K562 (cell line): ENCODE measurements around the gene TICRR. TPM values are rescaled to one million over a fixed set of nuclear protein-coding genes. Genes with fewer than 3 reads are reported as not detected.

Experiments used
- CBFA2T3 ChIP-seq: fragments of 450-650 bp; IDR thresholded peaks from 2 replicates; pipeline ENCODE4 v1.6.1; 2017
- FOXO4 ChIP-seq: fragments of 450-650 bp; formaldehyde crosslinking; IDR thresholded peaks from 2 replicates; pipeline ENCODE4 v1.4.0; 2020; ENCODE audit warnings: mild to moderate bottlenecking, moderate library complexity
- HDAC1 ChIP-seq, 2 experiments: fragments of 450-650 bp; IDR thresholded peaks; 2 replicates each; pipeline ENCODE4 v1.6.1; 2016 to 2017; ENCODE audit warnings: inconsistent platforms in 1 of 2, mild to moderate bottlenecking in 1 of 2, moderate library complexity in 1 of 2
- HIVEP1 ChIP-seq: fragments of 250-450 bp; sonication (Bioruptor Pico); IDR thresholded peaks from 2 replicates; pipeline ENCODE4 v1.4.0; 2020; ENCODE audit warnings: mild to moderate bottlenecking
- HOMEZ ChIP-seq: fragments of 250-450 bp; sonication (Bioruptor Pico); IDR thresholded peaks from 2 replicates; pipeline ENCODE4 v1.4.0; 2020; ENCODE audit warnings: mild to moderate bottlenecking, moderate library complexity
- IRF2 ChIP-seq: sonication (generic); formaldehyde crosslinking; IDR thresholded peaks from 2 replicates; pipeline ENCODE4 v1.8.1; 2022; ENCODE audit warnings: mild to moderate bottlenecking, missing genetic modification reagents
- KLF10 ChIP-seq: fragments of 250-450 bp; sonication (Bioruptor Pico); IDR thresholded peaks from 2 replicates; pipeline ENCODE4 v1.6.1; 2021; ENCODE audit warnings: matching md5 sums
- MEF2A ChIP-seq: IDR thresholded peaks from 2 replicates; pipeline ENCODE4 v1.6.1; 2011; ENCODE audit warnings: low read depth, mild to moderate bottlenecking, low read length, moderate library complexity; ENCODE audit not compliant: control insufficient read depth
- NBN ChIP-seq: fragments of 450-650 bp; IDR thresholded peaks from 2 replicates; pipeline ENCODE4 v1.6.1; 2016; ENCODE audit warnings: low read depth, mild to moderate bottlenecking
- OTX1 ChIP-seq: fragments of 450-650 bp; formaldehyde crosslinking; IDR thresholded peaks from 2 replicates; pipeline ENCODE4 v1.4.0; 2022; ENCODE audit warnings: mild to moderate bottlenecking
- RBM34 ChIP-seq: fragments of 200-400 bp; formaldehyde crosslinking; IDR thresholded peaks from 2 replicates; pipeline ENCODE4 v1.6.1; 2018; ENCODE audit warnings: low read length, borderline replicate concordance; ENCODE audit not compliant: insufficient read depth
- STAG1 ChIP-seq: sonication (generic); formaldehyde crosslinking; IDR thresholded peaks from 2 replicates; pipeline ENCODE4 v1.5.0; 2020; ENCODE audit warnings: missing genetic modification reagents, borderline replicate concordance
- TRIM24 ChIP-seq, 2 experiments: fragments of 450-650 bp; IDR thresholded peaks; 2 replicates each; pipeline ENCODE4 v1.6.1; 2016
- ZBTB11 ChIP-seq, 3 experiments: fragments of 200-800 bp in 1 of 3; fragments of 250-450 bp in 1 of 3; fragments of 450-650 bp in 1 of 3; sonication (Bioruptor Pico) in 1 of 3; sonication (Bioruptor generic) in 1 of 3; formaldehyde crosslinking in 1 of 3; IDR thresholded peaks; 2 replicates each; pipeline versions ENCODE4 v1.6.1 to v1.8.0; 2016 to 2022; ENCODE audit warnings: mild to moderate bottlenecking in 2 of 3, missing genetic modification characterization in 2 of 3, missing compliant biosample characterization in 1 of 3, moderate library complexity in 1 of 3
- ZKSCAN3 ChIP-seq: fragments of 250-450 bp; sonication (Bioruptor Pico); IDR thresholded peaks from 2 replicates; pipeline ENCODE4 v1.4.0; 2020
- ZNF436 ChIP-seq: fragments of 250-450, 450-650 bp; sonication (Bioruptor Pico); formaldehyde crosslinking; IDR thresholded peaks from 2 replicates; pipeline ENCODE4 v1.7.0; 2020; ENCODE audit warnings: mild to moderate bottlenecking
- polyA plus RNA-seq, 8 experiments: library from polyadenylated mRNA; depleted of rRNA in 4 of 8; stranded (reverse) in 5 of 8; unstranded in 3 of 8; fragments of >200 nt; fragmentation: Nextera tagmentation in 2 of 8; fragmentation: Illumina TruSeq in 1 of 8; extraction: Ambion mirVana in 2 of 8; extraction: Trizol in 1 of 8; gene quantifications; 2 replicates each; pipeline versions ENCODE4 v1.2.1 to v1.2.3, GENCODE V29; 2011 to 2014; ENCODE audit warnings: inconsistent platforms in 1 of 8, missing spikeins in 1 of 8
- total RNA-seq, 7 experiments: library from RNA; depleted of rRNA in 6 of 7; stranded (reverse); fragments of >200 nt in 6 of 7; fragmentation: Illumina TruSeq in 2 of 7; extraction: Trizol in 2 of 7; gene quantifications; 2 replicates each; pipeline versions ENCODE4 v1.2.1 to v1.2.3, GENCODE V29; 2011 to 2021; ENCODE audit warnings: low replicate concordance in 1 of 7
- TF ChIP-seq, protein P1 (sequence below): conservative IDR thresholded peaks from 2 replicates; pipeline ENCODE4 v1.6.1; 2011; ENCODE audit warnings: low read depth, mild to moderate bottlenecking, low read length; ENCODE audit not compliant: control insufficient read depth
- TF ChIP-seq, protein P2 (sequence below): sonication (generic); formaldehyde crosslinking; IDR thresholded peaks from 2 replicates; pipeline ENCODE4 v1.8.0; 2022; ENCODE audit warnings: mild to moderate bottlenecking, missing genetic modification reagents, borderline replicate concordance

Gene TICRR
- total and polyA plus RNA-seq, 9 of the 15 experiments (the other 6 are each of a cell fraction or from before 2014, with no cell fraction given), result 0.84 to 22.9 (median 13.7) TPM

- TF ChIP-seq ZBTB11 (CRISPR knock-in tag; IDR thresholded peaks at IDR 0.05) (0 out of 6 replicates have a peak, but pooled peaks of 1 of the 3 experiments have one; percentile 48), FOXO4 (CRISPR knock-in tag) (no peak), HIVEP1 (CRISPR knock-in tag) (no peak), HOMEZ (CRISPR knock-in tag) (no peak), OTX1 (CRISPR knock-in tag) (no peak), STAG1 (CRISPR knock-in tag) (no peak), ZKSCAN3 (CRISPR knock-in tag) (no peak), KLF10 (CRISPR knock-in tag) (no peak), CBFA2T3 (no peak), RBM34 (no peak), NBN (no peak), IRF2 (CRISPR knock-in tag) (no peak), HDAC1 (IDR thresholded peaks at IDR 0.05) (peak; percentile 20 to 94; a peak in 3 of 4 replicates), TRIM24 (IDR thresholded peaks at IDR 0.05) (no peak), MEF2A (no peak), ZNF436 (no peak)
- TF ChIP-seq, protein P1, sequence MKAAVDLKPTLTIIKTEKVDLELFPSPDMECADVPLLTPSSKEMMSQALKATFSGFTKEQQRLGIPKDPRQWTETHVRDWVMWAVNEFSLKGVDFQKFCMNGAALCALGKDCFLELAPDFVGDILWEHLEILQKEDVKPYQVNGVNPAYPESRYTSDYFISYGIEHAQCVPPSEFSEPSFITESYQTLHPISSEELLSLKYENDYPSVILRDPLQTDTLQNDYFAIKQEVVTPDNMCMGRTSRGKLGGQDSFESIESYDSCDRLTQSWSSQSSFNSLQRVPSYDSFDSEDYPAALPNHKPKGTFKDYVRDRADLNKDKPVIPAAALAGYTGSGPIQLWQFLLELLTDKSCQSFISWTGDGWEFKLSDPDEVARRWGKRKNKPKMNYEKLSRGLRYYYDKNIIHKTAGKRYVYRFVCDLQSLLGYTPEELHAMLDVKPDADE, result peak; percentile 62; the same call in 1 of the 2 replicates
- TF ChIP-seq, protein P2, sequence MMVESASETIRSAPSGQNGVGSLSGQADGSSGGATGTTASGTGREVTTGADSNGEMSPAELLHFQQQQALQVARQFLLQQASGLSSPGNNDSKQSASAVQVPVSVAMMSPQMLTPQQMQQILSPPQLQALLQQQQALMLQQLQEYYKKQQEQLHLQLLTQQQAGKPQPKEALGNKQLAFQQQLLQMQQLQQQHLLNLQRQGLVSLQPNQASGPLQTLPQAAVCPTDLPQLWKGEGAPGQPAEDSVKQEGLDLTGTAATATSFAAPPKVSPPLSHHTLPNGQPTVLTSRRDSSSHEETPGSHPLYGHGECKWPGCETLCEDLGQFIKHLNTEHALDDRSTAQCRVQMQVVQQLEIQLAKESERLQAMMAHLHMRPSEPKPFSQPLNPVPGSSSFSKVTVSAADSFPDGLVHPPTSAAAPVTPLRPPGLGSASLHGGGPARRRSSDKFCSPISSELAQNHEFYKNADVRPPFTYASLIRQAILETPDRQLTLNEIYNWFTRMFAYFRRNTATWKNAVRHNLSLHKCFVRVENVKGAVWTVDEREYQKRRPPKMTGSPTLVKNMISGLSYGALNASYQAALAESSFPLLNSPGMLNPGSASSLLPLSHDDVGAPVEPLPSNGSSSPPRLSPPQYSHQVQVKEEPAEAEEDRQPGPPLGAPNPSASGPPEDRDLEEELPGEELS (CRISPR knock-in tag), result no peak
Measured at GRCh38 chr15:89575146-89575655, at the start of gene TICRR (continued).
